ENCODE results near the gene HDHD2. TPM values are rescaled to one million over a fixed set of nuclear protein-coding genes. Genes with fewer than 3 reads are reported as not detected.

The HDHD2 gene
- total and polyA plus RNA-seq, 2 donors, result 34.1 to 43.0 TPM

DNA sequence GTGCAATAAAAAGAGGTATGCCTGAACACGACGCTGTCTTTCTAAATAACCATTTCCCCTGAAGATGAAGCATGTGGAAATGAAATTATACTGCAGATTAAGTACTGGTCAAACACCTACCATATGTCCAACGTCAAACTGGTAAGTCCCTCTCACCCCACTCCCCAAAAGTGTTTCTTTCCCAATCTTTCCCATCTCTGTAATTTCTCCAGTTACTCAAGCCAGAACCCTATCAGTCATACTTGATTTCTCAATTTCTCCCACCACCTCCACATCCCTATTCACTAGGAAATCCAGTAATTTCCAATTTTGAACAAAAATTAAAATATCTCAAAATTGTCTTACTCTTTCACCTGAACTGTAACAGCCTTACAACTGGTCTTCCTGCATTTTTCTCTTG lies 29.2 kb downstream of the HDHD2 start:
- no peaks in the 10 kb centered on the region for H3K27me3 ChIP-seq (ENCODE audit: control insufficient read depth in 2 of 2, insufficient read depth in 1 of 2, low read length in 1 of 2)
- no peak for DNase-seq (ENCODE audit: low read depth in 6 of 9, low spot score in 9 of 9)
- no peak overlapping the region for H3K4me3 ChIP-seq (ENCODE audit: low read length in 2 of 2)
- peaks cover 6 to 15% of the 10 kb centered on the region in 2 donors for H3K36me3 ChIP-seq (ENCODE audit: control insufficient read depth in 2 of 2, insufficient read depth in 2 of 2, low read length in 1 of 2)
- H3K27ac ChIP-seq (ENCODE audit: low read depth in 1 of 2, low read length in 1 of 2), result no peak overlapping the region
- no peaks in the 10 kb centered on the region for H3K9me3 ChIP-seq (ENCODE audit: control insufficient read depth in 2 of 2, insufficient read depth in 1 of 2, low read length in 1 of 2)
- WGBS, result 98% methylated on average over 3 of the region's 3 CpGs
- H3K4me1 ChIP-seq (ENCODE audit: control insufficient read depth in 2 of 2, insufficient read depth in 2 of 2, low read length in 2 of 2), result no peaks in the 10 kb centered on the region

DNA sequence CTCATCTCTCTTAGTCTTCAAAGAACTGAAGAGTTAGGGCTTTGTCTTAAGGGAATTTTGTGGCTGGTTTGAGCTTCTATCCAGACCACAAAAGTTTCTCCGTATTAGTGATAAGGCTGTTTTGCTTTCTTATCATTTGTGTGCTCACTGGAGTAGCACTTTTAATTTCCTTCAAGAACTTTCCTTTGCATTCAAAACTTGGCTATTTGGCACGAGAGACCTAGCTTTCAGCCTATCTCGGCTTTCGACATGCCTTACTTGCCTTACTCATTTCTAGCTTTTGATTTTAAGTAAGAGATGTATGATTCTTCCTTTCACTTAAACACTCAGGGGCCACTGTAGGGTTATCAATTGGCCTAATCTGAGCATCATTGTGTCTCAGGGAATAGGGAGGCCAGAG lies 29.9 kb downstream of the HDHD2 start:
- WGBS, result 96% methylated on average over 4 of the region's 4 CpGs
- Histone ChIP-seq H3K27me3 (ENCODE audit: control insufficient read depth in 2 of 2, insufficient read depth in 1 of 2, low read length in 1 of 2) (no peaks in the 10 kb centered on the region), H3K27ac (ENCODE audit: low read depth in 1 of 2, low read length in 1 of 2) (no peak overlapping the region), H3K4me3 (ENCODE audit: low read length in 2 of 2) (no peak overlapping the region), H3K36me3 (ENCODE audit: control insufficient read depth in 2 of 2, insufficient read depth in 2 of 2, low read length in 1 of 2) (peaks cover 6 to 15% of the 10 kb centered on the region in 2 donors), H3K4me1 (ENCODE audit: control insufficient read depth in 2 of 2, insufficient read depth in 2 of 2, low read length in 2 of 2) (no peaks in the 10 kb centered on the region), H3K9me3 (ENCODE audit: control insufficient read depth in 2 of 2, insufficient read depth in 1 of 2, low read length in 1 of 2) (no peaks in the 10 kb centered on the region)
- DNase-seq (ENCODE audit: low read depth in 6 of 9, low spot score in 9 of 9), result no peak

GRCh38 chr18:47118981-47119380 lies 31.3 kb downstream of the HDHD2 start:
- Histone ChIP-seq H3K36me3 (ENCODE audit: control insufficient read depth in 2 of 2, insufficient read depth in 2 of 2, low read length in 1 of 2) (peaks cover 14 to 25% of the 10 kb centered on the region in 2 donors), H3K9me3 (ENCODE audit: control insufficient read depth in 2 of 2, insufficient read depth in 1 of 2, low read length in 1 of 2) (no peaks in the 10 kb centered on the region), H3K27ac (ENCODE audit: low read depth in 1 of 2, low read length in 1 of 2) (no peak overlapping the region), H3K27me3 (ENCODE audit: control insufficient read depth in 2 of 2, insufficient read depth in 1 of 2, low read length in 1 of 2) (no peaks in the 10 kb centered on the region), H3K4me1 (ENCODE audit: control insufficient read depth in 2 of 2, insufficient read depth in 2 of 2, low read length in 2 of 2) (no peaks in the 10 kb centered on the region), H3K4me3 (ENCODE audit: low read length in 2 of 2) (no peak overlapping the region)
- DNase-seq (ENCODE audit: low read depth in 6 of 9, low spot score in 9 of 9), result no peak
- WGBS, result 98% methylated on average over 2 of the region's 2 CpGs

GRCh38 chr18:47115205-47115604 lies 35.1 kb downstream of the HDHD2 start:
- Histone ChIP-seq H3K4me3 (ENCODE audit: low read length in 2 of 2) (no peak overlapping the region), H3K36me3 (ENCODE audit: control insufficient read depth in 2 of 2, insufficient read depth in 2 of 2, low read length in 1 of 2) (peaks cover 24 to 44% of the 10 kb centered on the region in 2 donors), H3K27me3 (ENCODE audit: control insufficient read depth in 2 of 2, insufficient read depth in 1 of 2, low read length in 1 of 2) (no peaks in the 10 kb centered on the region), H3K9me3 (ENCODE audit: control insufficient read depth in 2 of 2, insufficient read depth in 1 of 2, low read length in 1 of 2) (no peaks in the 10 kb centered on the region), H3K4me1 (ENCODE audit: control insufficient read depth in 2 of 2, insufficient read depth in 2 of 2, low read length in 2 of 2) (no peaks in the 10 kb centered on the region), H3K27ac (ENCODE audit: low read depth in 1 of 2, low read length in 1 of 2) (no peak overlapping the region)
- WGBS, result 96% methylated on average over 2 of the region's 2 CpGs
- no peak for DNase-seq (ENCODE audit: low read depth in 6 of 9, low spot score in 9 of 9)

DNA sequence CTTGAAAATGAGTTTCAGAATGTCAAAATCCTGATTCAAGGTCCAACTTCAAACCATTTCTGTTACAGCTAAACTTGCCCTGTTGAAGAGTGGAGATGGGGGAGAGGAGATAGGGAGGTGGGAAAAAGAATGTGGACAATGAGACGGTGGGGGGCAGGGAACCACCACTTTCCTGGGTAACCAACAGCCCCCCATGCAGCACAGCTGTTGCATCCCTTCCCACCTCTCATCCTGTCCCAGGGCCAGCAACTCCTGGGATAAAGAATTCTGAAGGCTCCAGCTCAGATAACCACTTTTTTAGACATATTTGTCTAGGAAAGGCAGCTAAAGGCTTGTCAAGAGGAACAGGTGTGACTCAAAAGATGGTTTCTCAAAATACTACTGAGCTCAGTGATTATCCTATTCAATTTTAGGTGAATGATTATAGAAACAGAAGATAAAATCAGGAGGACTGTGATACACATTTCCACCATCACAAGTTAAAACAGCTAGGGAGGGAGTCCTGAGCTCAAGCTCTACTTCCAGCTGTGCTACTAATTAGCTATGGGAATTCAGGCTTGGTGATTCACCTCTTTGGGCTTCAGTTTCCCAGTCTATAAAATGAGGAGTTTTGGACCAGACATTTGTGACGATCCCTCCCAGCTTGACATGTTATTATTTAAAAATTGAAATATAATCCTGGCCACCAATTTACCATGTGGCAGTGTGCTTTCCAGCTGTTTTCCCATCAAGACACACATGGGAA lies 36.3 kb downstream of the HDHD2 start:
- no peak for DNase-seq (ENCODE audit: low read depth in 6 of 9, low spot score in 9 of 9)
- no peaks in the 10 kb centered on the region for H3K9me3 ChIP-seq (ENCODE audit: control insufficient read depth in 2 of 2, insufficient read depth in 1 of 2, low read length in 1 of 2)
- H3K27me3 ChIP-seq (ENCODE audit: control insufficient read depth in 2 of 2, insufficient read depth in 1 of 2, low read length in 1 of 2), result no peaks in the 10 kb centered on the region
- H3K4me3 ChIP-seq (ENCODE audit: low read length in 2 of 2), result no peak overlapping the region
- no peak overlapping the region for H3K27ac ChIP-seq (ENCODE audit: low read depth in 1 of 2, low read length in 1 of 2)
- H3K4me1 ChIP-seq (ENCODE audit: control insufficient read depth in 2 of 2, insufficient read depth in 2 of 2, low read length in 2 of 2), result no peaks in the 10 kb centered on the region
- WGBS, result 97% methylated on average over 2 of the region's 2 CpGs
- peaks cover 24 to 39% of the 10 kb centered on the region in 2 donors for H3K36me3 ChIP-seq (ENCODE audit: control insufficient read depth in 2 of 2, insufficient read depth in 2 of 2, low read length in 1 of 2)

GRCh38 chr18:47110492-47111274 lies 39.6 kb downstream of the HDHD2 start:
- Histone ChIP-seq H3K4me3 (ENCODE audit: low read length in 2 of 2) (no peak overlapping the region), H3K36me3 (ENCODE audit: control insufficient read depth in 2 of 2, insufficient read depth in 2 of 2, low read length in 1 of 2) (peaks cover 24 to 46% of the 10 kb centered on the region in 2 donors), H3K27ac (ENCODE audit: low read depth in 1 of 2, low read length in 1 of 2) (no peak overlapping the region), H3K27me3 (ENCODE audit: control insufficient read depth in 2 of 2, insufficient read depth in 1 of 2, low read length in 1 of 2) (no peaks in the 10 kb centered on the region), H3K4me1 (ENCODE audit: control insufficient read depth in 2 of 2, insufficient read depth in 2 of 2, low read length in 2 of 2) (no peaks in the 10 kb centered on the region), H3K9me3 (ENCODE audit: control insufficient read depth in 2 of 2, insufficient read depth in 1 of 2, low read length in 1 of 2) (no peaks in the 10 kb centered on the region)
- WGBS, result 98% methylated on average over 6 of the region's 6 CpGs
- DNase-seq (ENCODE audit: low read depth in 6 of 9, low spot score in 9 of 9), result no peak

GRCh38 chr18:47109720-47110119 lies 40.6 kb downstream of the HDHD2 start:
- no peaks in the 10 kb centered on the region for H3K27me3 ChIP-seq (ENCODE audit: control insufficient read depth in 2 of 2, insufficient read depth in 1 of 2, low read length in 1 of 2)
- H3K4me1 ChIP-seq (ENCODE audit: control insufficient read depth in 2 of 2, insufficient read depth in 2 of 2, low read length in 2 of 2), result no peaks in the 10 kb centered on the region
- DNase-seq (ENCODE audit: low read depth in 6 of 9, low spot score in 9 of 9), result no peak
- no peaks in the 10 kb centered on the region for H3K9me3 ChIP-seq (ENCODE audit: control insufficient read depth in 2 of 2, insufficient read depth in 1 of 2, low read length in 1 of 2)
- peaks cover 21 to 42% of the 10 kb centered on the region in 2 donors for H3K36me3 ChIP-seq (ENCODE audit: control insufficient read depth in 2 of 2, insufficient read depth in 2 of 2, low read length in 1 of 2)
- 95% methylated on average over 1 of the region's 1 CpG for WGBS
- H3K4me3 ChIP-seq (ENCODE audit: low read length in 2 of 2), result no peak overlapping the region
- no peak overlapping the region for H3K27ac ChIP-seq (ENCODE audit: low read depth in 1 of 2, low read length in 1 of 2)

DNA sequence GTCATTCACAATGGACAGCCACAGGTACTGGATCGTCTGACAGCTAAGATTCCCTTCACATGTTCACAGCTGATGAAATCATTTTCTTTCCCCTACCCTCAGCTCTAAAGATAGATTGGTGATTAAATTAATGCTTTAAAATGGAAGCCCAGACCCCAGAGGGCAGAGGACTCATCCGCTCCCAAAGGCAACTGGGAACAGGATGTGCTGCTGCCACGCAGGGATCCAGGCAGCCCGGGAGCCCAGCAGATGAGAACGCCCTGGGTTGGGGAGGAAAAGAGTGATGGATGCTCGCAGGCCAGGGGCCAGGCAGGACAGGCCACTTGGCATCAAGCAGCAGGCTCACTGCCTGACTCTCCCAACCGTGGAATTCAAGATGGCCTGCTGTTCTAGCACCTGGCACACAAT lies 41.3 kb downstream of the HDHD2 start:
- Histone ChIP-seq H3K4me1 (ENCODE audit: control insufficient read depth in 2 of 2, insufficient read depth in 2 of 2, low read length in 2 of 2) (no peaks in the 10 kb centered on the region), H3K27ac (ENCODE audit: low read depth in 1 of 2, low read length in 1 of 2) (no peak overlapping the region), H3K36me3 (ENCODE audit: control insufficient read depth in 2 of 2, insufficient read depth in 2 of 2, low read length in 1 of 2) (peaks cover 21 to 38% of the 10 kb centered on the region in 2 donors), H3K4me3 (ENCODE audit: low read length in 2 of 2) (no peak overlapping the region), H3K27me3 (ENCODE audit: control insufficient read depth in 2 of 2, insufficient read depth in 1 of 2, low read length in 1 of 2) (no peaks in the 10 kb centered on the region), H3K9me3 (ENCODE audit: control insufficient read depth in 2 of 2, insufficient read depth in 1 of 2, low read length in 1 of 2) (no peaks in the 10 kb centered on the region)
- no peak for DNase-seq (ENCODE audit: low read depth in 6 of 9, low spot score in 9 of 9)
- WGBS, result 98% methylated on average over 7 of the region's 7 CpGs

- no peaks in the 10 kb centered on the region for H3K9me3 ChIP-seq (ENCODE audit: control insufficient read depth in 2 of 2, insufficient read depth in 1 of 2, low read length in 1 of 2)
- no peaks in the 10 kb centered on the region for H3K27me3 ChIP-seq (ENCODE audit: control insufficient read depth in 2 of 2, insufficient read depth in 1 of 2, low read length in 1 of 2)
- H3K36me3 ChIP-seq (ENCODE audit: control insufficient read depth in 2 of 2, insufficient read depth in 2 of 2, low read length in 1 of 2), result peaks cover 21 to 34% of the 10 kb centered on the region in 2 donors
- DNase-seq (ENCODE audit: low read depth in 6 of 9, low spot score in 9 of 9), result no peak
- WGBS, result 95% methylated on average over 3 of the region's 3 CpGs
- no peak overlapping the region for H3K27ac ChIP-seq (ENCODE audit: low read depth in 1 of 2, low read length in 1 of 2)
- H3K4me3 ChIP-seq (ENCODE audit: low read length in 2 of 2), result no peak overlapping the region
- H3K4me1 ChIP-seq (ENCODE audit: control insufficient read depth in 2 of 2, insufficient read depth in 2 of 2, low read length in 2 of 2), result no peaks in the 10 kb centered on the region
These were observed 41.9 kb downstream of the HDHD2 start for GRCh38 chr18:47108373-47108772.
